GM12891 (cell line): ENCODE measurements around the gene ZC3H13.

Experiments used
- DNase-seq: peaks from one replicate; pipeline ENCODE4 v3.0.0; 2011; ENCODE audit warnings: low spot score; ENCODE audit not compliant: insufficient read length
- FAIRE-seq: peaks from 2 replicates; lab custom pipeline; 2011; peaks lifted over from hg19 to GRCh38; lab: Jason Lieb, UNC
- PAX5 ChIP-seq: IDR thresholded peaks from 2 replicates; pipeline ENCODE4 v1.6.1; 2011; ENCODE audit warnings: low read length, moderate library complexity, mild to moderate bottlenecking; ENCODE audit not compliant: insufficient read depth, severe bottlenecking
- POLR2A ChIP-seq: IDR thresholded peaks from 2 replicates; pipeline ENCODE4 v1.6.1; 2011; ENCODE audit warnings: low read depth, low read length, control low read depth
- POLR2AphosphoS5 ChIP-seq: IDR thresholded peaks from 2 replicates; pipeline ENCODE4 v1.6.1; 2011; ENCODE audit warnings: low read depth, low read length, control low read depth
- POU2F2 ChIP-seq: IDR thresholded peaks from 2 replicates; pipeline ENCODE4 v1.6.1; 2011; ENCODE audit warnings: low read depth, mild to moderate bottlenecking, control low read depth, low read length, moderate library complexity
- SPI1 ChIP-seq: IDR thresholded peaks from 2 replicates; pipeline ENCODE4 v1.6.1; 2011; ENCODE audit warnings: low read depth, low read length, control low read depth
- TAF1 ChIP-seq: IDR thresholded peaks from 2 replicates; pipeline ENCODE4 v1.6.1; 2011; ENCODE audit warnings: low read depth, low read length, control low read depth

Gene ZC3H13

DNA sequence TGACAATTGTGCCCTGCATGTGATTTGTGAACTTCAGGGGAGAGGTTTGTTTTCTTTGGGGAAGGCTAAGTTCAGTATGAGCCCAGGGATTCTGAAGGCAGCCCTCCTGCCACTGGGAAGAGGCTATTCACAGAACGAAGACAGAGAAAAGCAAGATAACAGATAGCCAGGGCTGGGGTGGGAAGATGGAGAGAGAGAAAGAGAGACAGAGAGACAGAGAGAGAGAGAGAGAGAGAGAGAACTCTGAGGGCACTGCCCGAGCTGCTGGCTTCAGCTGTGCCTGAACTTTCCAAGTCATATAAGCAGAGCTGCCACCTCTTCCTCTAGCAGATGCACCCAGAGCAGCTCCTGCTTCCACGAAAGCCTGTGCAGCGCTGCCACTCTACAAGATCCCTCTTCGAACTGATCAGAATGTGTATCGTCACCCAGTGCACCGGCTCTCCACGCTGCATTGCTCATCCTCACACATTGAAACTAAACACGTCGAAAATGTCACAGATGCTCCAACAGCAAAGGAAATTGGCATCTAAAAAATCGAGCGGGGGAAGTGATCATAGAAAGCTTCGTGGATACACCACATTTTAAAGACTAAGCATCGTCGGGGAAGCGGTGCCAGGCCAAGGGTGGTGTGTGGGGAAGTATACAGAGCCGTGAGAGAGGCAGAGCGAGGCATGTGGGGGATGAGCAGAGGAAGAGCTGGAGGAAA, 119.2 kb downstream of the ZC3H13 start:
- TF ChIP-seq TAF1 (no peak), PAX5 (no peak), SPI1 (no peak), POU2F2 (no peak), POLR2A (no peak), POLR2AphosphoS5 (no peak)
- DNase-seq: no peak
- FAIRE-seq: no peak

DNA sequence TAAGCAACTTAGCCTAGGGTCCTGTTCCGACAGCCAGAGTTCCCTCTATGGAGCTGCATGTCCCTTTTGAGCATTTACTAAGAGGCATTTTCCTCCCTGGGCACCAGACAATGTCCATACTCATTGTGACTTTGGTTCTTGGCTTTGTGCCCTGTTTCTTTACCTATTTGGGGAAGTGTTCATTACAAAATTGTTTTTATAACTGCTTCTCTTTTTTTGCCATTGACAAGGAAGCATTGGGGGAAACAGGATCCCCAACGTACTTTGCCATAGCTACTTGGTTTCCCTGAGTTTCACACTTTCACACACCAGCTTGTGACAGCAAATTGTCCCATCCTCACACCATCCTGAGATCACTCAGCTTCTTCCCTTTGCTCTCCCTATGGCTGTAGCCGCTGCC, 119.9 kb downstream of the ZC3H13 start:
- FAIRE-seq (no peak), DNase-seq (no peak)
- TF ChIP-seq TAF1 (no peak), SPI1 (no peak), PAX5 (no peak), POLR2A (no peak), POU2F2 (no peak), POLR2AphosphoS5 (no peak)

- FAIRE-seq: no peak
Observed at GRCh38 chr13:45932172-45932571, 120.4 kb downstream of the ZC3H13 start.

DNA sequence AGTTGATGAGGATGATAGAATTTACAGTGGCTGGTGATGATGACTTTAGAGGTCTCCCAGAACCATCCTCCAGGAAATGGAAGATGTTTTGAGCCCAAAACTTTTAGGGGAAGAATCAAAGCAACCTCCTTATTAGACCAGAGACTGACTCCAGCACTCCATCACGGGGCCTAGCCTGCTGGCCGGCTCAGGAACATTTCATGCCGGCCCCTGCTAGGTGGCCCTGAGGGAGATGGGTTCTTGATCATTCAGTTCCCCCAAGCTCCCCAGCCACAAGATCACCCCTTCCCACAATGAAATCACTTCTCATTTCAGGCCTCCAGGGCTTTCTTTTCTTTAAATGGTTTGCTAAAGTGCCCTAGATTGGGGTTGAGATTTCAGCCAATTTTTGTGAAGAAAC, 121.3 kb downstream of the ZC3H13 start:
- TF ChIP-seq POU2F2 (no peak), SPI1 (no peak), TAF1 (no peak), POLR2A (no peak), POLR2AphosphoS5 (no peak), PAX5 (no peak)
- no peak for DNase-seq
- FAIRE-seq: no peak

More at GRCh38 chr13:45932172-45932571, 120.4 kb downstream of the ZC3H13 start:
- TF ChIP-seq POU2F2 (no peak), PAX5 (no peak), TAF1 (no peak), POLR2A (no peak), SPI1 (no peak), POLR2AphosphoS5 (no peak)
- no peak for DNase-seq

- FAIRE-seq (no peak), DNase-seq (no peak)
- TF ChIP-seq PAX5 (no peak), TAF1 (no peak), POLR2AphosphoS5 (no peak)
Observed at GRCh38 chr13:45930177-45930576, 122.4 kb downstream of the ZC3H13 start.

DNA sequence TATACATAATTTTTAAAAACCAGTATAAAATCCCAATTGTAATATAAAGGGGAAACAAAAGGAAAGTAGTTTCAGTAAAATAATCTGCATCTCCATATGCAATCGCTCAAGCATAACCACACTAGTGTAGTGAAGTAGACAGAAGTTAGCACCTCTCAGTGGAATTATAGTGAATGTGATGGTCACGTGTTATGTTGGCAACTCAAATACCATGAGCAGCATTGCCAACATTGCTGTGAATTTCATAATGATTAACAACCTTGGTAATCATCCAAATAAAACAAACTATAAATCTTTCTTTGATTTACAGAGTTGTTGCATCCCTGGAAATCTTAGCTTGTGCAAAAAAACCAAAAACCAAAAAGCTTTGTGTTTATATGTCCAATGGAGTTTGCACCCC, 123.7 kb downstream of the ZC3H13 start:
- no peak for DNase-seq
- FAIRE-seq: no peak
- no peak for TF ChIP-seq SPI1
- no peak for TF ChIP-seq POLR2A
- TF ChIP-seq POU2F2: no peak
- no peak for TF ChIP-seq PAX5
- no peak for TF ChIP-seq POLR2AphosphoS5
- no peak for TF ChIP-seq TAF1

GRCh38 chr13:45928176-45928575, 124.4 kb downstream of the ZC3H13 start:
- FAIRE-seq (no peak), DNase-seq (no peak)
- TF ChIP-seq POLR2AphosphoS5: no peak

DNA sequence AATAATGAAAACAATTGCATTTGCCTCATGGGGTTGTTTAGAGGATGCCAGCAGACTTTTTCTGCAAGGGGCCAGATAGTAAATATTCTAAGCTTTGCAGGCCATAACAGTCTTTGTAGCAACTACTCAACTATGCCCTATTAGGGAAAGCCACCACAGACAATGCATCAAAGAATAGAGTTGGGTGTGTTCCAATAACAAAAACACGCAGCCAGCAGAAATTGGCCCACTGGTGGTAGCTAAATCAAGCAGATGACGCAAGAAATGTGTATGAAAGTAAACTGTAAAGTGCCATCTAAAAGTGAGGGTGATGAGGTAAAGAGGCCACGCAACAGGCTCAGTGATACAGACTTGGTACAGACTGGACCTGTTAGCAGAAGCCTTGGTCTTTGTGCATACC, 125.8 kb downstream of the ZC3H13 start:
- TF ChIP-seq POLR2AphosphoS5 (no peak), POU2F2 (no peak), PAX5 (no peak), POLR2A (no peak), TAF1 (no peak), SPI1 (no peak)
- FAIRE-seq: no peak
- DNase-seq: no peak

DNA sequence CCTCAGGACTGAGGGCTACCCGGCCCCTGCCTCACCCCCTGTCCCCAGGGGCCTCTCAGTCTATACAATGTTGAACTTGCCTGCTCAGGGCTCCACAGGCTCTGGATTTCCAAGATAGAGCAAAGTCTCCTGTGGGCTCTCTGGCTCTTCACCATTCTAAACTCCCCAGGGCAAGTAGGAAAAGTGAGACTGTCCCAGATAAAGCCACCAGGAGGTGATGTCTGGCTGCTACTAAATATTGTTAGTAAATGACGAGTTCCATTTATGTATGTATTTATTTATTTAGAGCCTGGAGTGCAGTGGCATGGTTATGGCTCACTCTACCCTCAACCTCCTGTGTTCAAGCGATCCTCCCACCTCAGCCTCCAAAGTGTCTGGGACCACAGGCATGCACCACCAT, 127.4 kb downstream of the ZC3H13 start:
- FAIRE-seq: no peak
- TF ChIP-seq POLR2AphosphoS5 (no peak), SPI1 (no peak), PAX5 (no peak), POLR2A (no peak), POU2F2 (no peak), TAF1 (no peak)
- DNase-seq: no peak

- TF ChIP-seq SPI1 (no peak), POLR2A (no peak), POLR2AphosphoS5 (no peak), POU2F2 (no peak), PAX5 (no peak), TAF1 (no peak)
- FAIRE-seq: no peak
- no peak for DNase-seq
Observed at GRCh38 chr13:45921162-45921736, 131.3 kb downstream of the ZC3H13 start.

GRCh38 chr13:45918597-45918996, 133.9 kb downstream of the ZC3H13 start:
- DNase-seq (no peak), FAIRE-seq (no peak)
- TF ChIP-seq POU2F2 (no peak), PAX5 (no peak), TAF1 (no peak), POLR2A (no peak), POLR2AphosphoS5 (no peak), SPI1 (no peak)
